H1 (cell line): ENCODE measurements around the gene L3MBTL4. TPM values are rescaled to one million over a fixed set of nuclear protein-coding genes. Genes with fewer than 3 reads are reported as not detected.

ENCODE experiments used
- ASH2L ChIP-seq: fragments of 200-600, 300-600 bp; sonication (generic); IDR thresholded peaks from one replicate; pipeline ENCODE4 v1.7.1; 2017; ENCODE audit warnings: low read length
- CHD2 ChIP-seq: IDR thresholded peaks from 2 replicates; pipeline ENCODE4 v1.6.1; 2012; ENCODE audit warnings: low read length, improper control_type of control experiment
- CREB1 ChIP-seq: IDR thresholded peaks from 2 replicates; pipeline ENCODE4 v1.6.1; 2012; ENCODE audit warnings: inconsistent platforms
- GABPA ChIP-seq: IDR thresholded peaks from 2 replicates; pipeline ENCODE4 v1.6.1; 2011; ENCODE audit warnings: mild to moderate bottlenecking, low read length, moderate library complexity, borderline replicate concordance; ENCODE audit not compliant: insufficient read depth
- GTF2F1 ChIP-seq: IDR thresholded peaks from 2 replicates; pipeline ENCODE4 v1.6.1; 2012; ENCODE audit warnings: low read depth, low read length, improper control_type of control experiment, borderline replicate concordance
- JUN ChIP-seq: IDR thresholded peaks from 2 replicates; pipeline ENCODE4 v1.6.1; 2011; ENCODE audit warnings: low read depth, mild to moderate bottlenecking, improper control_type of control experiment, low read length
- KDM1A ChIP-seq: fragments of 200-600, 300-600 bp; sonication (generic); IDR thresholded peaks from 2 replicates; pipeline ENCODE4 v1.7.1; 2016; ENCODE audit warnings: mild to moderate bottlenecking, low read length, borderline replicate concordance
- MAFK ChIP-seq: IDR thresholded peaks from 2 replicates; pipeline ENCODE4 v1.6.1; 2012; ENCODE audit warnings: low read depth, mild to moderate bottlenecking, improper control_type of control experiment, low read length
- POLR2A ChIP-seq, 2 experiments: IDR thresholded peaks; 1 replicate in 1 of 2; 2 replicates in 1 of 2; pipeline ENCODE4 v1.6.1; 2011; ENCODE audit warnings: low read depth in 2 of 2, low read length in 2 of 2, mild to moderate bottlenecking in 2 of 2; ENCODE audit errors: control extremely low read depth in 1 of 2
- SP1 ChIP-seq: IDR thresholded peaks from 2 replicates; pipeline ENCODE4 v1.6.1; 2011; ENCODE audit warnings: low read depth, low read length
- TBP ChIP-seq: IDR thresholded peaks from 2 replicates; pipeline ENCODE4 v1.6.1; 2011; ENCODE audit warnings: low read depth, low read length, improper control_type of control experiment
- polyA plus RNA-seq, 7 experiments: library from polyadenylated mRNA; depleted of rRNA in 3 of 7; stranded (reverse) in 5 of 7; unstranded in 2 of 7; fragments of >200 nt in 5 of 7; fragments of 200-250 nt in 2 of 7; gene quantifications; 1 replicate in 5 of 7; 2 replicates in 1 of 7; 4 replicates in 1 of 7; pipeline versions ENCODE4 v1.2.1 to v1.2.3, GENCODE V29; 2011 to 2013; ENCODE audit warnings: missing spikeins in 2 of 7, mixed read lengths in 2 of 7
- total RNA-seq: library from RNA; stranded (reverse); fragmentation: NEBNext Ultra II Directional; extraction: Animal tissue kit (Norgen Biotek cat#: 25700); gene quantifications from 2 replicates; pipeline ENCODE4 v1.2.1, GENCODE V29; 2021
- TF ChIP-seq, protein P1 (sequence below): fragments of 300-600 bp; sonication (generic); IDR thresholded peaks from 2 replicates; pipeline ENCODE4 v1.7.1; 2012; ENCODE audit warnings: low read length, moderate library complexity, mild to moderate bottlenecking, inconsistent platforms; ENCODE audit not compliant: insufficient replicate concordance

The L3MBTL4 gene
- total and polyA plus RNA-seq, 2 of the 8 experiments (the other 6 are each of a cell fraction or from before 2014, with no cell fraction given) = 1.0 to 2.1 TPM

DNA sequence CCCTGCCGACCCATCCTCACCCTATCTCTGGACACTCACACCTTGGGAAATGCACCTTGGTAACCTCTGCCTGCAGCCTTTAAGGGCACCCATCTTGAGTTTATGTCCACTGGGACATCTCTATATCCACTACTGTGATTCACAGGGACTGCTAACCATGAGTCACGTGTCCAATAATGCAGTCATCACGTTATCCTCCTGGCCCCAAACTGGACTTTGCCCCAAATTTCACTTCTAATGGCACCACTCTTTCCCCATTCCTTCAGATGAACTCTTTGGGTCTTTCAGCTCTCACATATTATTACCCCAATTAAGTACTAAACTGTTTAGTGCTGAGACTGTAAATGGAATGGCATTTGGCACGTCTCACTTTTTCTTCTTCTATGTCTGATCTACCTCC lies 448.2 kb downstream of the L3MBTL4 start (continued):
- TF ChIP-seq, protein P1, sequence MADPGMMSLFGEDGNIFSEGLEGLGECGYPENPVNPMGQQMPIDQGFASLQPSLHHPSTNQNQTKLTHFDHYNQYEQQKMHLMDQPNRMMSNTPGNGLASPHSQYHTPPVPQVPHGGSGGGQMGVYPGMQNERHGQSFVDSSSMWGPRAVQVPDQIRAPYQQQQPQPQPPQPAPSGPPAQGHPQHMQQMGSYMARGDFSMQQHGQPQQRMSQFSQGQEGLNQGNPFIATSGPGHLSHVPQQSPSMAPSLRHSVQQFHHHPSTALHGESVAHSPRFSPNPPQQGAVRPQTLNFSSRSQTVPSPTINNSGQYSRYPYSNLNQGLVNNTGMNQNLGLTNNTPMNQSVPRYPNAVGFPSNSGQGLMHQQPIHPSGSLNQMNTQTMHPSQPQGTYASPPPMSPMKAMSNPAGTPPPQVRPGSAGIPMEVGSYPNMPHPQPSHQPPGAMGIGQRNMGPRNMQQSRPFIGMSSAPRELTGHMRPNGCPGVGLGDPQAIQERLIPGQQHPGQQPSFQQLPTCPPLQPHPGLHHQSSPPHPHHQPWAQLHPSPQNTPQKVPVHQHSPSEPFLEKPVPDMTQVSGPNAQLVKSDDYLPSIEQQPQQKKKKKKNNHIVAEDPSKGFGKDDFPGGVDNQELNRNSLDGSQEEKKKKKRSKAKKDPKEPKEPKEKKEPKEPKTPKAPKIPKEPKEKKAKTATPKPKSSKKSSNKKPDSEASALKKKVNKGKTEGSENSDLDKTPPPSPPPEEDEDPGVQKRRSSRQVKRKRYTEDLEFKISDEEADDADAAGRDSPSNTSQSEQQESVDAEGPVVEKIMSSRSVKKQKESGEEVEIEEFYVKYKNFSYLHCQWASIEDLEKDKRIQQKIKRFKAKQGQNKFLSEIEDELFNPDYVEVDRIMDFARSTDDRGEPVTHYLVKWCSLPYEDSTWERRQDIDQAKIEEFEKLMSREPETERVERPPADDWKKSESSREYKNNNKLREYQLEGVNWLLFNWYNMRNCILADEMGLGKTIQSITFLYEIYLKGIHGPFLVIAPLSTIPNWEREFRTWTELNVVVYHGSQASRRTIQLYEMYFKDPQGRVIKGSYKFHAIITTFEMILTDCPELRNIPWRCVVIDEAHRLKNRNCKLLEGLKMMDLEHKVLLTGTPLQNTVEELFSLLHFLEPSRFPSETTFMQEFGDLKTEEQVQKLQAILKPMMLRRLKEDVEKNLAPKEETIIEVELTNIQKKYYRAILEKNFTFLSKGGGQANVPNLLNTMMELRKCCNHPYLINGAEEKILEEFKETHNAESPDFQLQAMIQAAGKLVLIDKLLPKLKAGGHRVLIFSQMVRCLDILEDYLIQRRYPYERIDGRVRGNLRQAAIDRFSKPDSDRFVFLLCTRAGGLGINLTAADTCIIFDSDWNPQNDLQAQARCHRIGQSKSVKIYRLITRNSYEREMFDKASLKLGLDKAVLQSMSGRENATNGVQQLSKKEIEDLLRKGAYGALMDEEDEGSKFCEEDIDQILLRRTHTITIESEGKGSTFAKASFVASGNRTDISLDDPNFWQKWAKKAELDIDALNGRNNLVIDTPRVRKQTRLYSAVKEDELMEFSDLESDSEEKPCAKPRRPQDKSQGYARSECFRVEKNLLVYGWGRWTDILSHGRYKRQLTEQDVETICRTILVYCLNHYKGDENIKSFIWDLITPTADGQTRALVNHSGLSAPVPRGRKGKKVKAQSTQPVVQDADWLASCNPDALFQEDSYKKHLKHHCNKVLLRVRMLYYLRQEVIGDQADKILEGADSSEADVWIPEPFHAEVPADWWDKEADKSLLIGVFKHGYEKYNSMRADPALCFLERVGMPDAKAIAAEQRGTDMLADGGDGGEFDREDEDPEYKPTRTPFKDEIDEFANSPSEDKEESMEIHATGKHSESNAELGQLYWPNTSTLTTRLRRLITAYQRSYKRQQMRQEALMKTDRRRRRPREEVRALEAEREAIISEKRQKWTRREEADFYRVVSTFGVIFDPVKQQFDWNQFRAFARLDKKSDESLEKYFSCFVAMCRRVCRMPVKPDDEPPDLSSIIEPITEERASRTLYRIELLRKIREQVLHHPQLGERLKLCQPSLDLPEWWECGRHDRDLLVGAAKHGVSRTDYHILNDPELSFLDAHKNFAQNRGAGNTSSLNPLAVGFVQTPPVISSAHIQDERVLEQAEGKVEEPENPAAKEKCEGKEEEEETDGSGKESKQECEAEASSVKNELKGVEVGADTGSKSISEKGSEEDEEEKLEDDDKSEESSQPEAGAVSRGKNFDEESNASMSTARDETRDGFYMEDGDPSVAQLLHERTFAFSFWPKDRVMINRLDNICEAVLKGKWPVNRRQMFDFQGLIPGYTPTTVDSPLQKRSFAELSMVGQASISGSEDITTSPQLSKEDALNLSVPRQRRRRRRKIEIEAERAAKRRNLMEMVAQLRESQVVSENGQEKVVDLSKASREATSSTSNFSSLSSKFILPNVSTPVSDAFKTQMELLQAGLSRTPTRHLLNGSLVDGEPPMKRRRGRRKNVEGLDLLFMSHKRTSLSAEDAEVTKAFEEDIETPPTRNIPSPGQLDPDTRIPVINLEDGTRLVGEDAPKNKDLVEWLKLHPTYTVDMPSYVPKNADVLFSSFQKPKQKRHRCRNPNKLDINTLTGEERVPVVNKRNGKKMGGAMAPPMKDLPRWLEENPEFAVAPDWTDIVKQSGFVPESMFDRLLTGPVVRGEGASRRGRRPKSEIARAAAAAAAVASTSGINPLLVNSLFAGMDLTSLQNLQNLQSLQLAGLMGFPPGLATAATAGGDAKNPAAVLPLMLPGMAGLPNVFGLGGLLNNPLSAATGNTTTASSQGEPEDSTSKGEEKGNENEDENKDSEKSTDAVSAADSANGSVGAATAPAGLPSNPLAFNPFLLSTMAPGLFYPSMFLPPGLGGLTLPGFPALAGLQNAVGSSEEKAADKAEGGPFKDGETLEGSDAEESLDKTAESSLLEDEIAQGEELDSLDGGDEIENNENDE = no peak
- TF ChIP-seq GTF2F1 = no peak
- no peak for TF ChIP-seq TBP
- TF ChIP-seq MAFK = no peak
- TF ChIP-seq KDM1A = no peak
- no peak for TF ChIP-seq CREB1
- no peak for TF ChIP-seq CHD2
- no peak for TF ChIP-seq ASH2L
- no peak for TF ChIP-seq JUN
- no peak for TF ChIP-seq GABPA
- no peak for TF ChIP-seq SP1
- no peak for TF ChIP-seq POLR2A (IDR thresholded peaks at IDR 0.05; ENCODE audit: control extremely low read depth in 1 of 2, low read depth in 2 of 2, low read length in 2 of 2)
